ENCODE measurements around the gene RGL3. TPM values are rescaled to one million over a fixed set of nuclear protein-coding genes. Genes with fewer than 3 reads are reported as not detected.

The RGL3 gene
- total and polyA plus RNA-seq, 7 donors = 1.1 to 15.5 (median 2.0) TPM

- intact Hi-C loops (cut with DNase I) = loop anchor here (10.0 kb wide), 2 partner anchors 216 to 244 kb away; partner anchors contain the start of gene ZNF627
- Histone ChIP-seq H3K36me3 (no peaks in the 10 kb centered on the region), H3K4me1 (peaks cover 2 to 80% (median 74%) of the 10 kb centered on the region in 4 donors), H3K27ac (peak overlapping the region; percentile 51 to 91 (median 68)), H3K27me3 (peaks cover 14 to 23% (median 22%) of the 10 kb centered on the region in 3 donors), H3K4me3 (no peak overlapping the region), H3K9me3 (no peaks in the 10 kb centered on the region)
- TF ChIP-seq CTCF (IDR thresholded peaks at IDR 0.05) (peak in 3 of 4 experiments; percentile 13 to 49 (median 35)), POLR2A (IDR thresholded peaks at IDR 0.05) (no peak), EP300 (IDR thresholded peaks at IDR 0.05) (no peak)
- no peak for DNase-seq
- WGBS, 2 donors = 52 to 64% methylated on average over 8 of the region's 8 CpGs
These were observed 40.6 kb downstream of the RGL3 start for GRCh38 chr19:11378319-11379189.

- no peak for DNase-seq
- Histone ChIP-seq H3K27ac (peak overlapping the region; percentile 51 to 91 (median 68)), H3K4me1 (peaks cover 2 to 72% (median 66%) of the 10 kb centered on the region in 4 donors), H3K36me3 (no peaks in the 10 kb centered on the region), H3K27me3 (peaks cover 7 to 15% (median 14%) of the 10 kb centered on the region in 3 donors), H3K9me3 (no peaks in the 10 kb centered on the region), H3K4me3 (no peak overlapping the region)
- WGBS, 2 donors = 94 to 95% methylated on average over 3 of the region's 3 CpGs
- TF ChIP-seq CTCF (IDR thresholded peaks at IDR 0.05) = no peak
- no peak for TF ChIP-seq POLR2A (IDR thresholded peaks at IDR 0.05)
- no peak for TF ChIP-seq EP300 (IDR thresholded peaks at IDR 0.05)
- TF ChIP-seq POLR2AphosphoS5 (IDR thresholded peaks at IDR 0.05) = no peak
- intact Hi-C loops (cut with DNase I) = loop anchor here (10.0 kb wide), 2 partner anchors 217 to 243 kb away; partner anchors contain the start of gene ZNF627
These were observed 41.4 kb downstream of the RGL3 start for GRCh38 chr19:11377756-11378155.

- H3K36me3 ChIP-seq = no peaks in the 10 kb centered on the region
- peak; percentile 85 for DNase-seq
- H3K4me1 ChIP-seq = peaks cover 2 to 68% (median 61%) of the 10 kb centered on the region in 4 donors
- intact Hi-C loops (cut with DNase I) = loop anchor here (10.0 kb wide), 2 partner anchors 218 to 242 kb away; partner anchors contain the start of gene ZNF627
- H3K9me3 ChIP-seq = no peaks in the 10 kb centered on the region
- no peak for TF ChIP-seq CTCF (IDR thresholded peaks at IDR 0.05)
- no peak for TF ChIP-seq POLR2A (IDR thresholded peaks at IDR 0.05)
- no peak for TF ChIP-seq EP300 (IDR thresholded peaks at IDR 0.05)
- H3K27me3 ChIP-seq = peaks cover 5 to 9% (median 9%) of the 10 kb centered on the region in 3 donors
- H3K27ac ChIP-seq = peak overlapping the region; percentile 51 to 91 (median 68)
- no peak overlapping the region for H3K4me3 ChIP-seq
These were observed 41.9 kb downstream of the RGL3 start for GRCh38 chr19:11377237-11377636.

- intact Hi-C loops (cut with DNase I) = loop anchor here (2.0 to 10.0 kb wide), 3 partner anchors 31 to 241 kb away; partner anchors contain the start of gene ZNF627
- H3K4me1 ChIP-seq = peaks cover 2 to 51% (median 49%) of the 10 kb centered on the region in 4 donors
- H3K27me3 ChIP-seq = no peaks in the 10 kb centered on the region
- no peaks in the 10 kb centered on the region for H3K9me3 ChIP-seq
- H3K27ac ChIP-seq = peak overlapping the region; percentile 87 to 95 (median 93)
- 7 to 8% methylated on average over 27 of the region's 27 CpGs for WGBS, 2 donors
- peaks cover 0 to 4% (median 0%) of the 10 kb centered on the region in 4 donors for H3K36me3 ChIP-seq
- DNase-seq = peak; percentile 84
- peak overlapping the region; percentile 37 to 66 (median 59) for H3K4me3 ChIP-seq
- TF ChIP-seq CTCF (IDR thresholded peaks at IDR 0.05) (no peak), POLR2A (IDR thresholded peaks at IDR 0.05) (peak; percentile 46 to 81), POLR2AphosphoS5 (IDR thresholded peaks at IDR 0.05) (peak; percentile 79 to 96 (median 82)), EP300 (IDR thresholded peaks at IDR 0.05) (no peak)
These were observed 43.8 kb downstream of the RGL3 start for GRCh38 chr19:11375143-11375948.
